H9 (cell line): ENCODE results near the gene LYSMD4. TPM values are rescaled to one million over a fixed set of nuclear protein-coding genes. Genes with fewer than 3 reads are reported as not detected.

ENCODE experiments used
- DNase-seq: peaks from one replicate; pipeline ENCODE4 v3.0.0-alpha.2; 2017
- H2AFZ ChIP-seq: one replicate; pipeline ENCODE4 v1.6.1; 2013; ENCODE audit warnings: mild to moderate bottlenecking, low read length, control low read depth, moderate library complexity
- H2AK5ac ChIP-seq: 2 replicates; pipeline ENCODE4 v1.6.1; 2013; ENCODE audit warnings: low read length, control low read depth, mixed read lengths; ENCODE audit not compliant: insufficient read length
- H2BK120ac ChIP-seq: one replicate; pipeline ENCODE4 v1.6.1; 2013; ENCODE audit warnings: low read depth, mild to moderate bottlenecking, low read length, control low read depth, inconsistent platforms; ENCODE audit not compliant: poor library complexity, severe bottlenecking
- H2BK12ac ChIP-seq: 2 replicates; pipeline ENCODE4 v1.6.1; 2013; ENCODE audit warnings: low read length, control low read depth, mixed read lengths, low read depth; ENCODE audit not compliant: insufficient read length
- H2BK15ac ChIP-seq: 2 replicates; pipeline ENCODE4 v1.6.1; 2013; ENCODE audit warnings: low read depth, low read length, control low read depth
- H2BK20ac ChIP-seq: one replicate; pipeline ENCODE4 v1.6.1; 2013; ENCODE audit warnings: low read depth, mild to moderate bottlenecking, low read length, control low read depth, inconsistent platforms; ENCODE audit not compliant: poor library complexity, severe bottlenecking
- H2BK5ac ChIP-seq: 2 replicates; pipeline ENCODE4 v1.6.1; 2013; ENCODE audit warnings: low read length, control low read depth, mixed read lengths; ENCODE audit not compliant: insufficient read length
- H3K14ac ChIP-seq: 2 replicates; pipeline ENCODE4 v1.6.1; 2013; ENCODE audit warnings: low read length, control low read depth; ENCODE audit not compliant: insufficient read depth
- H3K18ac ChIP-seq: 2 replicates; pipeline ENCODE4 v1.6.1; 2013; ENCODE audit warnings: low read depth, mild to moderate bottlenecking, mixed read lengths, low read length, control low read depth; ENCODE audit not compliant: insufficient read length
- H3K23ac ChIP-seq: 2 replicates; pipeline ENCODE4 v1.6.1; 2013; ENCODE audit warnings: low read length, control low read depth, mixed read lengths, low read depth; ENCODE audit not compliant: insufficient read length
- H3K23me2 ChIP-seq: 2 replicates; pipeline ENCODE4 v1.6.1; 2013; ENCODE audit warnings: low read depth, mild to moderate bottlenecking, mixed read lengths, low read length, control low read depth; ENCODE audit not compliant: insufficient read length, poor library complexity, severe bottlenecking
- H3K27ac ChIP-seq: 2 replicates; pipeline ENCODE4 v1.5.1; 2013; ENCODE audit warnings: low read length, control low read depth, mixed read lengths, low read depth; ENCODE audit not compliant: insufficient read length
- H3K27me3 ChIP-seq: 2 replicates; pipeline ENCODE4 v1.6.1; 2013; ENCODE audit warnings: low read length, control low read depth, inconsistent platforms; ENCODE audit not compliant: insufficient read depth
- H3K4ac ChIP-seq: 2 replicates; pipeline ENCODE4 v1.6.1; 2013; ENCODE audit warnings: low read depth, mild to moderate bottlenecking, control low read depth, inconsistent platforms, low read length, moderate library complexity
- H3K4me1 ChIP-seq: 2 replicates; pipeline ENCODE4 v1.6.1; 2013; ENCODE audit warnings: low read length, control low read depth, inconsistent platforms; ENCODE audit not compliant: insufficient read depth
- H3K4me2 ChIP-seq: 2 replicates; pipeline ENCODE4 v1.6.1; 2013; ENCODE audit warnings: low read length, control low read depth, mixed read lengths; ENCODE audit not compliant: insufficient read length, insufficient read depth
- H3K56ac ChIP-seq: 2 replicates; pipeline ENCODE4 v1.6.1; 2013; ENCODE audit warnings: low read depth, mild to moderate bottlenecking, mixed read lengths, low read length, control low read depth; ENCODE audit not compliant: insufficient read length
- H3K79me1 ChIP-seq: 2 replicates; pipeline ENCODE4 v1.6.1; 2013; ENCODE audit warnings: low read depth, mild to moderate bottlenecking, moderate library complexity, low read length, control low read depth, inconsistent platforms; ENCODE audit not compliant: insufficient read depth, poor library complexity, severe bottlenecking
- H3K79me2 ChIP-seq: 2 replicates; pipeline ENCODE4 v1.6.1; 2013; ENCODE audit warnings: low read length, control low read depth, inconsistent platforms; ENCODE audit not compliant: insufficient read depth
- H3K9ac ChIP-seq: 2 replicates; pipeline ENCODE4 v1.6.1; 2013; ENCODE audit warnings: low read length, control low read depth, mixed read lengths; ENCODE audit not compliant: insufficient read length; ENCODE audit errors: extremely low read depth
- H3K9me3 ChIP-seq: one replicate; pipeline ENCODE4 v1.6.1; 2013; ENCODE audit warnings: low read depth, low read length, inconsistent platforms; ENCODE audit not compliant: control insufficient read depth
- H3T11ph ChIP-seq: one replicate; pipeline ENCODE4 v1.6.1; 2013; ENCODE audit warnings: mild to moderate bottlenecking, low read length, control low read depth, inconsistent platforms
- H4K20me1 ChIP-seq: one replicate; pipeline ENCODE4 v1.6.1; 2013; ENCODE audit not compliant: control insufficient read depth, insufficient read length, insufficient read depth
- H4K5ac ChIP-seq: 2 replicates; pipeline ENCODE4 v1.6.1; 2013; ENCODE audit warnings: low read depth, mild to moderate bottlenecking, mixed read lengths, low read length, control low read depth; ENCODE audit not compliant: insufficient read length
- H4K8ac ChIP-seq: replicated peaks from 2 replicates; pipeline ENCODE4 v1.6.1; 2013; ENCODE audit warnings: low read length, control low read depth, mixed read lengths, low read depth; ENCODE audit not compliant: insufficient read length
- H4K91ac ChIP-seq: 2 replicates; pipeline ENCODE4 v1.6.1; 2013; ENCODE audit warnings: low read depth, mild to moderate bottlenecking, moderate library complexity, mixed read lengths, low read length, control low read depth; ENCODE audit not compliant: insufficient read length
- H3K27ac Mint-ChIP-seq, 3 experiments: 2 replicates in 2 of 3; 3 replicates in 1 of 3; pipeline ENCODE4 v1.8.0; 2020 to 2021; ENCODE audit warnings: mixed read lengths in 3 of 3, mild to moderate bottlenecking in 1 of 3, moderate library complexity in 1 of 3
- H3K27me3 Mint-ChIP-seq: 2 replicates; pipeline ENCODE4 v1.8.0; 2021; ENCODE audit warnings: low read depth, mild to moderate bottlenecking, moderate library complexity, mixed read lengths
- H3K36me3 Mint-ChIP-seq, 3 experiments: 2 replicates in 2 of 3; 3 replicates in 1 of 3; pipeline ENCODE4 v1.8.0; 2020 to 2021; ENCODE audit warnings: low read depth in 3 of 3, mixed read lengths in 3 of 3; ENCODE audit not compliant: insufficient read depth in 1 of 3
- H3K4me1 Mint-ChIP-seq, 2 experiments: 2 replicates each; pipeline ENCODE4 v1.8.0; 2020; ENCODE audit warnings: mixed read lengths in 2 of 2
- H3K4me3 Mint-ChIP-seq, 2 experiments: 2 replicates in 1 of 2; 3 replicates in 1 of 2; pipeline ENCODE4 v1.8.0; 2020 to 2021; ENCODE audit warnings: mild to moderate bottlenecking in 2 of 2, mixed read lengths in 2 of 2, moderate library complexity in 1 of 2
- H3K9me3 Mint-ChIP-seq, 2 experiments: 2 replicates in 1 of 2; 3 replicates in 1 of 2; pipeline ENCODE4 v1.8.0; 2020; ENCODE audit warnings: mild to moderate bottlenecking in 2 of 2, mixed read lengths in 2 of 2, moderate library complexity in 1 of 2
- CTCF ChIP-seq: fragments of 200-600 bp; sonication (generic); conservative IDR thresholded peaks from 3 replicates; pipeline ENCODE4 v1.8.0; 2021; ENCODE audit warnings: antibody characterized with exemption, mild to moderate bottlenecking
- WGBS: extraction: QIAGEN DNeasy Blood & Tissue Kit; methylation state at CpG from one replicate; pipeline ENCODE4 v1.1.7; 2013; ENCODE audit warnings: missing lambda C conversion rate, low lambda C conversion rate, mixed read lengths; ENCODE audit not compliant: insufficient read length; ENCODE audit errors: extremely low coverage; 5-methylcytosine and 5-hydroxymethylcytosine counted together
- total RNA-seq: library from RNA; stranded (reverse); gene quantifications from 2 replicates; pipeline ENCODE4 v1.2.1, GENCODE V29; 2021

LYSMD4 gene
- total RNA-seq, 1 experiment from 2014 or later = 10.0 TPM

DNA sequence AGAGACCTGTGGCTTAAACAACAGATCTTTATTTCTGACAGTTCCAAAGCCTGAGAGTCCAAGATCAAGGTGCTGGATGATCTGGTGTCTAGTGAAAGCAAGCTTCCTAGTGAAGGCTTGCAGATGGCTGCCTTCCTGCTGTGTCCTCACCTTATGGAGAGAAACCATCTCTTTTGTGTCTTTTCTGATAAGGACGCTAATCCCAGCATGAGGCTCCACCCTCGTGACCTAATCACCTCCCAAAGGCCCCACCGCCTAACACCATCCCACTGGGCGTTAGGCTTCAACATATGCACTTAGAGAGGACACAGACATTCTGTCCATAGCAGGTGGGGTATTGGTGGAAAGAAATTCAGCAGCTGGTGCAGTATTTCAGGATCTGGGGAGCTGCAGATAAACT, 19.8 kb upstream of the LYSMD4 start:
- Histone ChIP-seq H3K14ac (no peak overlapping the region), H2BK15ac (no peak overlapping the region), H3K23ac (no peak overlapping the region), H4K5ac (no peak overlapping the region), H4K20me1 (no peaks in the 10 kb centered on the region), H3K23me2 (no peaks in the 10 kb centered on the region), H3K9ac (no peak overlapping the region), H3K4ac (no peak overlapping the region), H3K4me2 (no peak overlapping the region), H2AK5ac (no peak overlapping the region), H4K8ac (no peak overlapping the region), H2BK12ac (no peak overlapping the region), H3K4me1 (no peaks in the 10 kb centered on the region; the same call in 1 of the 2 replicates), H2AFZ (no peak overlapping the region), H3K79me1 (no peaks in the 10 kb centered on the region), H3K9me3 (no peaks in the 10 kb centered on the region), H2BK5ac (no peak overlapping the region), H2BK120ac (no peak overlapping the region), H3T11ph (no peak overlapping the region), H3K27me3 (no peaks in the 10 kb centered on the region), H3K18ac (no peak overlapping the region), H2BK20ac (no peak overlapping the region), H3K27ac (no peak overlapping the region), H4K91ac (no peak overlapping the region), H3K56ac (no peak overlapping the region), H3K79me2 (no peaks in the 10 kb centered on the region)
- H3K9me3 Mint-ChIP-seq = no peaks in the 10 kb centered on the region
- no CpG with 5 or more reads among the region's 4 CpGs for WGBS
- H3K4me3 Mint-ChIP-seq = no peak overlapping the region
- no peak for TF ChIP-seq CTCF
- peaks cover 4 to 5% of the 10 kb centered on the region in 2 experiments; a peak in 3 of 4 replicates for H3K4me1 Mint-ChIP-seq
- no peak overlapping the region; a peak in 1 of 7 replicates for H3K27ac Mint-ChIP-seq
- H3K27me3 Mint-ChIP-seq = peaks cover 22% of the 10 kb centered on the region
- no peak for DNase-seq
- no peaks in the 10 kb centered on the region for H3K36me3 Mint-ChIP-seq
